ENCODE measurements around the gene SENP8.

DNA sequence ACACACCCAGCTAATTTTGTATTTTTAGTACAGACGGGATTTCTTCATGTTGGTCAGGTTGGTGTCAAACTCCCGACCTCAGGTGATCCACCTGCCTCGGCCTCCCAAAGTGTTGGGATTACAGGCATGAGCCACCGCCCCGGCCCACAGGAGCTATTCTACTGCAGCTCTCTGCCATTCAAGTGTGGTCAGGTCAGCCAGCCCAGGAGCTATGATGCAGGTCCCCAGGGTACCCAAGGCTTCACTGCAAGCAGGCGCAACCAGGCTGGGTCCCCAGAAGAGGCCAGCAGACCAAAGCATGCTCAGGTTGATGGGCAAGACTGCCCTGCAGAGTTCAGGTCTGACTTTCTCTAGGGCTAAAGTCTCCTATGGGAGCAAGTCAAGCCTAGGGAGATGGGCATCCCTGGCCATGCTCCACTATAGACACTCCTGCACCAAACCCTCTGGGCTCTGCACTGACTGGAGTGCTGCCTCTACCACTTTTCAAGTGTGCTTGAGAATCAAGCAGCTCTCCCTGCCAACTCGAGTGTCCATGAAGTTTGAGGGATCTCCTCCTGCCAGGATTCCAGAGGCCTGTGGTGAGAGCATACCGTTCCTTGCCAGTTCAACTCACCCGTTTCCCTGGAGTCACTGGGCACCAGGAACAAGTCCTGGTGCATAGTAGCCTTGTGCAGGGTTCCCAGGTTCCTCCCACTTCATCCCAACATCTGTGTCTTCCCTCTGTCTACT, 31.1 kb upstream of the SENP8 start:
- TF ChIP-seq ZKSCAN5 (CRISPR knock-in tag; IDR thresholded peaks at IDR 0.05) (no peak), HDAC1 (CRISPR knock-in tag; IDR thresholded peaks at IDR 0.05) (no peak), IKZF4 (CRISPR knock-in tag; IDR thresholded peaks at IDR 0.05; ENCODE audit: borderline replicate concordance, low read depth, not compliant biosample characterization) (no peak), NCOA2 (CRISPR knock-in tag; IDR thresholded peaks at IDR 0.05) (no peak), ZNF775 (CRISPR knock-in tag; IDR thresholded peaks at IDR 0.05; ENCODE audit: borderline replicate concordance) (no peak), RXRA (CRISPR knock-in tag; IDR thresholded peaks at IDR 0.05) (no peak), ZNF138 (CRISPR knock-in tag; IDR thresholded peaks at IDR 0.05; ENCODE audit: low read depth) (no peak), FOSL1 (CRISPR knock-in tag; IDR thresholded peaks at IDR 0.05; ENCODE audit: borderline replicate concordance) (no peak), ZNF460 (CRISPR knock-in tag; IDR thresholded peaks at IDR 0.05; ENCODE audit: borderline replicate concordance) (no peak), ZNF292 (CRISPR knock-in tag; IDR thresholded peaks at IDR 0.05; ENCODE audit: borderline replicate concordance, low read depth) (no peak), ZNF446 (CRISPR knock-in tag; IDR thresholded peaks at IDR 0.05) (no peak), POLR2AphosphoS5 (IDR thresholded peaks at IDR 0.05; ENCODE audit: low read depth, low read length) (no peak)
- TF ChIP-seq, protein P1, sequence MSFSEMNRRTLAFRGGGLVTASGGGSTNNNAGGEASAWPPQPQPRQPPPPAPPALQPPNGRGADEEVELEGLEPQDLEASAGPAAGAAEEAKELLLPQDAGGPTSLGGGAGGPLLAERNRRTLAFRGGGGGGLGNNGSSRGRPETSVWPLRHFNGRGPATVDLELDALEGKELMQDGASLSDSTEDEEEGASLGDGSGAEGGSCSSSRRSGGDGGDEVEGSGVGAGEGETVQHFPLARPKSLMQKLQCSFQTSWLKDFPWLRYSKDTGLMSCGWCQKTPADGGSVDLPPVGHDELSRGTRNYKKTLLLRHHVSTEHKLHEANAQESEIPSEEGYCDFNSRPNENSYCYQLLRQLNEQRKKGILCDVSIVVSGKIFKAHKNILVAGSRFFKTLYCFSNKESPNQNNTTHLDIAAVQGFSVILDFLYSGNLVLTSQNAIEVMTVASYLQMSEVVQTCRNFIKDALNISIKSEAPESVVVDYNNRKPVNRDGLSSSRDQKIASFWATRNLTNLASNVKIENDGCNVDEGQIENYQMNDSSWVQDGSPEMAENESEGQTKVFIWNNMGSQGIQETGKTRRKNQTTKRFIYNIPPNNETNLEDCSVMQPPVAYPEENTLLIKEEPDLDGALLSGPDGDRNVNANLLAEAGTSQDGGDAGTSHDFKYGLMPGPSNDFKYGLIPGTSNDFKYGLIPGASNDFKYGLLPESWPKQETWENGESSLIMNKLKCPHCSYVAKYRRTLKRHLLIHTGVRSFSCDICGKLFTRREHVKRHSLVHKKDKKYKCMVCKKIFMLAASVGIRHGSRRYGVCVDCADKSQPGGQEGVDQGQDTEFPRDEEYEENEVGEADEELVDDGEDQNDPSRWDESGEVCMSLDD (CRISPR knock-in tag; IDR thresholded peaks at IDR 0.05; ENCODE audit: borderline replicate concordance), result no peak
- TF ChIP-seq, protein P2, sequence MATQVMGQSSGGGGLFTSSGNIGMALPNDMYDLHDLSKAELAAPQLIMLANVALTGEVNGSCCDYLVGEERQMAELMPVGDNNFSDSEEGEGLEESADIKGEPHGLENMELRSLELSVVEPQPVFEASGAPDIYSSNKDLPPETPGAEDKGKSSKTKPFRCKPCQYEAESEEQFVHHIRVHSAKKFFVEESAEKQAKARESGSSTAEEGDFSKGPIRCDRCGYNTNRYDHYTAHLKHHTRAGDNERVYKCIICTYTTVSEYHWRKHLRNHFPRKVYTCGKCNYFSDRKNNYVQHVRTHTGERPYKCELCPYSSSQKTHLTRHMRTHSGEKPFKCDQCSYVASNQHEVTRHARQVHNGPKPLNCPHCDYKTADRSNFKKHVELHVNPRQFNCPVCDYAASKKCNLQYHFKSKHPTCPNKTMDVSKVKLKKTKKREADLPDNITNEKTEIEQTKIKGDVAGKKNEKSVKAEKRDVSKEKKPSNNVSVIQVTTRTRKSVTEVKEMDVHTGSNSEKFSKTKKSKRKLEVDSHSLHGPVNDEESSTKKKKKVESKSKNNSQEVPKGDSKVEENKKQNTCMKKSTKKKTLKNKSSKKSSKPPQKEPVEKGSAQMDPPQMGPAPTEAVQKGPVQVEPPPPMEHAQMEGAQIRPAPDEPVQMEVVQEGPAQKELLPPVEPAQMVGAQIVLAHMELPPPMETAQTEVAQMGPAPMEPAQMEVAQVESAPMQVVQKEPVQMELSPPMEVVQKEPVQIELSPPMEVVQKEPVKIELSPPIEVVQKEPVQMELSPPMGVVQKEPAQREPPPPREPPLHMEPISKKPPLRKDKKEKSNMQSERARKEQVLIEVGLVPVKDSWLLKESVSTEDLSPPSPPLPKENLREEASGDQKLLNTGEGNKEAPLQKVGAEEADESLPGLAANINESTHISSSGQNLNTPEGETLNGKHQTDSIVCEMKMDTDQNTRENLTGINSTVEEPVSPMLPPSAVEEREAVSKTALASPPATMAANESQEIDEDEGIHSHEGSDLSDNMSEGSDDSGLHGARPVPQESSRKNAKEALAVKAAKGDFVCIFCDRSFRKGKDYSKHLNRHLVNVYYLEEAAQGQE (IDR thresholded peaks at IDR 0.05; ENCODE audit: borderline replicate concordance in 1 of 2, low read depth in 1 of 2, low read length in 2 of 2), result no peak

All from HepG2 (cell line).